HG03571 (cell line): ENCODE measurements around the gene GRK6.

Experiments used
- ATAC-seq: cut with Tn5 transposase; IDR thresholded peaks from one replicate; pipeline ENCODE4 v1.9.1; 2021; ENCODE audit not compliant: unreplicated experiment

The GRK6 gene

DNA sequence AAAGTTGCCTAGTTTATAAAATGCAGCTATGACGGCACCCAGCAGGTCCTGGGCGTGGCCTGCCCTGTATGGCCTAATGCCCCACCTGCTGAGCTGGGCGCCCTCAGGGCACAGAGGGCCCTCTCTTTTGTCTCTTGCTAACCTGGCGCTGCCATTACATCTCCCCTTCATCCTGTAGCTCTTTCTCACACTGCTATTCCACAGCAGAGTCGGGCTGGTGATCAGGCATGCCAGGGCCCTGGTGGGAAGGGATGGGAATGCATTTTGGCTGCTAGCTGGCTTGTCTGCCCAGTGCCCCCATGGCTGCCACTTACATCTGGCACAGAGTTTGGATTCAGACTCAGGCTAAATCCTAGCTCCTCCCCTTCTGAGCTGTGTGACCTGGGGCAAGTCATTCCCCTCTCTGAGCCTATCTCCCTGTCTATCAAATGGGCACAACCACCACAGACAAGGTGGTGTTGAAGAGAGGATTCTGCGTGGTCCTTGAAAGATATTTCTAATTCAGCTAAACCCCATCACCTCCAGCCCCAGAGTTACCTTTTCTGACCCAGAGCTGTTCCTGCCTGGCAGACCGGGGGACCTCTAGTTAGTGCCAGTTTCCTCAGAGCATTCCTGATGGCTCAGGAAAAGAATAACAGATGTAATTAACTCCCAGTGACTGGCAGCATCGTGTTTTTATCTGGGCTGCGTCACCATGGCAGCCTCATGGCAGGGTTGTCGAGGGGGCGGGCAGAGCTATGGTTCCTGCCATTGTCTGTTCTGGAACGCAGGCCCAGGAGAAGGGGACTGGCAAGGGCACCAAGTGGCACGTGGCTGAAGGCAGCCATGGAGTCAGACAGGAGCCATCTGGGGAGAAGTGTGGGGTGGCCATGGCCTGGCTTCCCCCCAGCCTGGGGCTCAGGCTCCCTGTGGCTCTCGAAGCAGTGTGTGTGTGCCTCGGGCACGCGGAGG is 26.5 kb downstream of the GRK6 start:
- no peak for ATAC-seq

GRCh38 chr5:177453852-177454396 is 27.4 kb downstream of the GRK6 start:
- peak; percentile 2 for ATAC-seq

DNA sequence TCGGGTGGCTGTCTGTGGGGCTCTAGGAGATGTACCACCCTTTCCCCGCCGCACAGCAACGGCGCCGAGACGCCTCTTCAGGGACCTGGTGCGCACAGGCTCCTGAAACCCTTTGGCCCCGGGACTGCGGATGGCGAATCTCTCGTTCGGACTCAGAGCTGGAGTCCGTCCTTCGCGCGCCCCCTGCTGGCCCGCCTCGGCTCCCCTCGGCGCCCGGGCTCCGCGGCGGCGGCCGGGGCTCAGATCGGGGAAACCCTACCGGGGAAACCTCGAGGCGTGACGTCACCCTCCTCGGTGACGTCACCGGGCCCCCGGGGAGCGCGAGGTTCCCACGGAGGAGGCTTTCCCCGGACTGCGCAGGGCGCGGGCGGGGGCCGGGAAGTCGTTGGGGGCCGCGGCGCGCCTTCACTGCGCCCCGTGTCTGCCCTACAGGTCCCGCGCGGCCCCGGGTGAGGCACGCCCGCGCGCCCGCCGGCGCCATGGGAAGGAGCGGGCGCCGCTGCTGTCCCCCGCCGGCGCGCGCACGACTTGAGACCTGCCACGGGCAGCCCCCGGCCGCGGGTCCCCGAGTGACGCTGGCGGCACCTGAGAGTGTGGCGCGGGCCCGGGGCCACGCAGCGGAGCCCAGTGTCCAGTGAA is 28.0 kb downstream of the GRK6 start:
- peak; percentile 61 for ATAC-seq

DNA sequence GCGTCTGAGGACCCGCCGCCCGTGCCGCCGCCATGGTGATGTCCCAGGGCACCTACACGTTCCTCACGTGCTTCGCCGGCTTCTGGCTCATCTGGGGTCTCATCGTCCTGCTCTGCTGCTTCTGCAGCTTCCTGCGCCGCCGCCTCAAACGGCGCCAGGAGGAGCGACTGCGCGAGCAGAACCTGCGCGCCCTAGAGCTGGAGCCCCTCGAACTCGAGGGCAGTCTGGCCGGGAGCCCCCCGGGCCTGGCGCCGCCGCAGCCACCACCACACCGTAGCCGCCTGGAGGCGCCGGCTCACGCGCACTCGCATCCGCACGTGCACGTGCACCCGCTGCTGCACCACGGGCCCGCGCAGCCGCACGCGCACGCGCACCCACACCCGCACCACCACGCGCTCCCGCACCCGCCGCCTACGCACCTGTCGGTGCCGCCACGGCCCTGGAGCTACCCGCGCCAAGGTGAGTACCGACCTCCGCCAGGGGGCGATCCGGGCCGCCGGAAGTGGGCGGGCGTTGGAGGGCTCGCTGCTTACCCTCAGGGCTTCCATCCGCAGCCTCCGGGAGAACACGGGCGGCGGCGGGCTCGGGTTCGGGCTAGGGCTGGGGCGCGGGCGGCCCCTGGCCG is 28.7 kb downstream of the GRK6 start:
- peak; percentile 39 for ATAC-seq

- peak; percentile 3 for ATAC-seq
These were observed 29.4 kb downstream of the GRK6 start for GRCh38 chr5:177455661-177456590.

GRCh38 chr5:177456591-177456964 is 30.1 kb downstream of the GRK6 start:
- ATAC-seq, result no peak

DNA sequence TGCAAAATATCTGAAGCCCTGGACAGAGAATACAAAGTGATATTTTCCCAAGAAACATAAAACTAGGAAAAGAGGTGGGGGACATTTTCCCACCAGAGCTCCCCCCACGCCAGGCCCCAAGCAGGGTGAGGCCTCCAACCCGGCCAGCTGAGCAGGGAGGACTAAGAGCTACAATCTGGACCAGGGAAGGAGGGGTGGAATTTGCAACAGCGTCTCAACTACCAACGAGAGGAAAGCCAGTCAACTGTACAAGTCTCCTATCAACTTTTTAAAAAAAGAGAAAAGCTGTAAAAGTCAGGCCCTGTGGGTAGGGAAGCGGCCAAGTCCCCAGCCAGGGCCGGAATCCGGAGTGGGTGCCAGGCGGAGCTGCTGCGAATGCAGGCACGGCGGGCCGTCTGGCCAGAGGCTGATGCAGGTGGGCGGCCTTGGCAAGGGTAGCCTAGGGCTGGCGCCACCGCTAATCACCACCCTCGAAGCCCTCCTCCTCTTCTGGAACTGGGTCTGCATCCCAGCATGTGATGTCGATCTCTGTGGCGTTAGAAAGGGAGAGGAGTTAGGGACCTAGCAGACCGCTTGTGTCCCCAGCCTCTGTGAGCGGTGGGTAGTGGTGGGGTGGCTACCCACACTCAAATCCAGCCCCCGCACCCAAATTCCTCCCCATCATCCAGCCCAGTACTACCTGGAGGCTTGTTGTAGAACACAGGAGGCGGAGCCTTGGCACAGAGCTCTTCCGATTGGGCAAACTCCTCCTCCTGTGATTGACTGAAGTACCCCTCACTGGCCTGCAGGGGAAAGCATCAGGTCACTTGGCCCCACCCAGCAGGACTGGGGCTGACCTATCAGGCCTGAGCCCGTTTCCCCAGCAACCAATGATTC is 30.7 kb downstream of the GRK6 start:
- peak; percentile 44 for ATAC-seq

- no peak for ATAC-seq
These were observed 31.6 kb downstream of the GRK6 start for GRCh38 chr5:177457852-177458681.

DNA sequence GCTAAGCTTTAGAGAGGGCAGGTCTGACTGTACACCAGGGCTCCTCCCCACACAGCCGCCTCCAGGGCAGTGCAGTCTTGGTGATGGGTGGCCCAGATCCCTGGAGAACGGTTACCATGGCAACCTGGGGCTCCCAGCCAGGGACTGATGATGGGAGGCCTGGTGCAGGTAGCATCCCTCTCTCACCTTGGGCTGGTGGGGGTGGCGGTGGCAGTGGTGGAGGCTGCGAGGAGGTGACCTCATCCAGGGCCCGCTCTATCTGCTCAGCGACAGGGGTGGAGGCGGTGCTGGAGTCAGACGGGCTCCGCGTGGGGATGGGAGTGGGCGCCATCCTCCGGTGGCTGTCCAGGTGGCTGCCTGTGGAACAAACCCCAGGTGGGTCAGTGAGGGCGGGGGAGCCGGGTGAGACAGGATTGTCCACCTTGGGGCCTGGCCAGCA is 32.5 kb downstream of the GRK6 start:
- no peak for ATAC-seq

- no peak for ATAC-seq
These were observed 32.9 kb downstream of the GRK6 start for GRCh38 chr5:177459357-177459756.

DNA sequence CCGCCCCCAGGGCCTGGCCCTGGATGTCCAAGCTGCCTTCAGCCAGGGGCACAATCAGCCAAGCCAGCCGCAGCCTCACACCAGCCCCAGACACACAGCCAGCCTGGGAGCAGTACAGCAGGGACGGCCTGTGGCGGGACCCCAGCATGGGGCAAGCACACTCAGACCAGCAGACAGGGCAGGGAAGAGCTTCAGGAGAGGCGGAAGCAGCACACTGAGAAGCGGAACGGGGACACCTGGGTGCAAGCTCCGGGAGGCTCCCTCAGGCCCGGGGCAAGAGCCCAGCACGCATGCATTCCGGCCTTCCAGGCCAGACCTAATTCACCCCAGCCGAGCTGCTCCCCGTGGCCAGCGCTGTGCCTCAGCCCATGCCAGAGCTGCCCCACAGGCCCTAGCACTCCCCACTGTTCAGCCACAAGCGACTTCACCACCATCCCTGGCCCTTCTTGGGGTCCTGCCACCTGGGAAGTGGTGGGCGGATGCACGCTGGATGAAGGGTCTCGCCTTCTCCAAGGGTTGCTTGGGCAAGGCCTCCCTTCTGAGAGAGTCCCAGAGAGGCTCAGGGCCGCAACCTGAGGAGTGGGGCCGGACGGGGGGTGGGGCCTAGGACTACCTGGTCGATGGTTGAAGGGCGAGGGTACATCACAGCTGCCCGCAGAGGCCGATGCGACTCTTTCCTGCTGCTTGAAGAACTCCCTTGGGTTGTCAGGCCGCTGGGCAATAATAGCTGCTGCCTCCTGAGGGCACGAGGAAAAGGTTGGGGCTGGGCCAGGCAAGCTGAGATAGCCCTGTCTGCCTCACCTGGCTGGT is 33.5 kb downstream of the GRK6 start:
- ATAC-seq, result no peak

GRCh38 chr5:177462021-177462670 is 35.7 kb downstream of the GRK6 start:
- ATAC-seq, result no peak

DNA sequence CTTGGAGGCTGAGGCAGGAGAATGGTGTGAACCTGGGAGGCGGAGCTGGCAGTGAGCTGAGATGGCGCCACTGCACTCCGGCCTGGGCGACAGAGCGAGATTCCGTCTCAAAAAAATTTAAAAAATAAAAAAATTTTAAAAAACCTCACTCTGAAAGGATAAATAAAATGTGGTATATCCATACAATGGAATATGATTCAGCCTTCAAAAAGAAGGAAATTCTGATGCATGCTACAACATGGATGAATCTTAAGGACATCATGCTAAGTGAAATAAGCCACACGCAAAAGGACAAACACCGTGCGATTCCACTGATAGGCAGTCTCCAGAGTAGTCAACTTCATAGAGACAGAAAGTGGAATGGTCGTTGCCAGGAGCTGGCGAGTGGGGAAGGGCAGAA is 38.6 kb downstream of the GRK6 start:
- no peak for ATAC-seq

- no peak for ATAC-seq
These were observed 40.4 kb downstream of the GRK6 start for GRCh38 chr5:177466861-177467260.

DNA sequence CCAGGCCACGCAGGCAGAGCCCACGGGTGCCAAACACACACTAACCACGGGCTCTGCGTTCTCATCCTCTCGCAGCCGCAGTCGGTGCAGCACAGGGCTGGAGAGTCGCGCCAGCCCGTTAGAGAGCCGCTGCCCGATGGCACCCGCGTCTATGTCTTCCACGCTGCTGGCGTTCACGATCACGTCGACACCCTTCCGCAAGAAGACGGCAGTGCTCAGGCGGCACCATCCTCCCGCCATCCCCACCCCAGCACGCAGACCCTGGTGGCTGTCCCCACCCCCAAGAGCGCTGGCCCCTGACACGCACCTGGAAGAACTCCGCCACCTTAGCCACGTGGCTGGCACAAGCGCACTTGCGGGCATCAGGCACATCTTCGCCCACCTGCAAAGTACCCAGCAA is 41.0 kb downstream of the GRK6 start:
- no peak for ATAC-seq

- no peak for ATAC-seq
These were observed 41.8 kb downstream of the GRK6 start for GRCh38 chr5:177468329-177468684.
